IMR-90 (cell line): ENCODE data around the gene SENP2. TPM values are rescaled to one million over a fixed set of nuclear protein-coding genes. Genes with fewer than 3 reads are reported as not detected.
A peak's percentile ranks its signal among the peaks of the same experiment; 100 is the strongest.

Experiments
- ATAC-seq: fragments of 200-7000 bp; cut with Tn5 transposase; 2 replicates; pipeline ENCODE4 v1.9.1; 2020; ENCODE audit warnings: low read depth, mild to moderate bottlenecking, moderate library complexity
- BruUV-seq: library from RNA; stranded (reverse); fragments of 400-500 nt; replicated peaks from 2 replicates; lab custom pipeline; 2021; lab: Mats Ljungman, UMichigan
- CTCF ChIA-PET: fragments of 300-600 bp; formaldehyde crosslinking; extraction: SDS; loops from one replicate; lab custom pipeline; 2021; ENCODE audit warnings: antibody characterized with exemption; lab: Yijun Ruan, JAX
- POLR2A ChIA-PET: fragments of 300-600 bp; sonication (Branson Sonifier 250); formaldehyde crosslinking; loops from one replicate; lab custom pipeline; 2022; ENCODE audit warnings: antibody characterized with exemption; ENCODE audit not compliant: unreplicated experiment; lab: Charles Lee
- DNase-seq: peaks from one replicate; pipeline ENCODE4 v3.0.0; 2013
- H2AFZ ChIP-seq: replicated peaks from 2 replicates; pipeline ENCODE3; 2013; ENCODE audit warnings: low read length, mild to moderate bottlenecking; ENCODE audit not compliant: poor library complexity
- H2AK5ac ChIP-seq: 2 replicates; pipeline ENCODE4 v1.6.1; 2013; ENCODE audit warnings: low read depth, low read length, inconsistent platforms
- H2AK9ac ChIP-seq: replicated peaks from 2 replicates; pipeline ENCODE3; 2013; ENCODE audit warnings: mild to moderate bottlenecking, low read depth, low read length, moderate library complexity; ENCODE audit not compliant: poor library complexity
- H2BK120ac ChIP-seq: 2 replicates; pipeline ENCODE4 v1.6.1; 2013; ENCODE audit warnings: low read depth, low read length, inconsistent platforms
- H2BK15ac ChIP-seq: 3 replicates; pipeline ENCODE4 v1.6.1; 2013; ENCODE audit warnings: low read depth, low read length, inconsistent platforms
- H2BK20ac ChIP-seq: 2 replicates; pipeline ENCODE4 v1.6.1; 2013; ENCODE audit warnings: low read depth, mild to moderate bottlenecking, inconsistent platforms, low read length, moderate library complexity
- H2BK5ac ChIP-seq: 2 replicates; pipeline ENCODE4 v1.6.1; 2013; ENCODE audit warnings: mild to moderate bottlenecking, low read depth, low read length, inconsistent platforms; ENCODE audit not compliant: poor library complexity, severe bottlenecking
- H3K14ac ChIP-seq: replicated peaks from 2 replicates; pipeline ENCODE4 v1.6.1; 2013; ENCODE audit warnings: low read depth, low read length, inconsistent platforms
- H3K18ac ChIP-seq: 2 replicates; pipeline ENCODE4 v1.6.1; 2013; ENCODE audit warnings: low read depth, low read length, control low read depth
- H3K23ac ChIP-seq: 2 replicates; pipeline ENCODE4 v1.6.1; 2013; ENCODE audit warnings: low read depth, low read length, inconsistent platforms
- H3K27ac ChIP-seq: 2 replicates; pipeline ENCODE4 v1.5.1; 2013; ENCODE audit warnings: mild to moderate bottlenecking, control low read depth, low read length; ENCODE audit not compliant: insufficient read depth
- H3K27me3 ChIP-seq: 2 replicates; pipeline ENCODE4 v1.6.1; 2013; ENCODE audit warnings: low read length; ENCODE audit not compliant: control insufficient read depth, insufficient read depth
- H3K36me3 ChIP-seq: 2 replicates; pipeline ENCODE4 v1.6.1; 2013; ENCODE audit warnings: low read length, mixed read lengths; ENCODE audit not compliant: control insufficient read depth, insufficient read depth
- H3K4ac ChIP-seq: 2 replicates; pipeline ENCODE4 v1.6.1; 2013; ENCODE audit warnings: low read depth, low read length, inconsistent platforms
- H3K4me1 ChIP-seq: 2 replicates; pipeline ENCODE4 v1.6.1; 2013; ENCODE audit warnings: low read length, mixed read lengths; ENCODE audit not compliant: control insufficient read depth, insufficient read depth
- H3K4me2 ChIP-seq: 2 replicates; pipeline ENCODE4 v1.6.1; 2013; ENCODE audit warnings: low read depth, mild to moderate bottlenecking, control low read depth, low read length, moderate library complexity
- H3K4me3 ChIP-seq: 2 replicates; pipeline ENCODE4 v1.5.1; 2013; ENCODE audit warnings: low read depth, mild to moderate bottlenecking, control low read depth, low read length, moderate library complexity; ENCODE audit not compliant: insufficient read depth
- H3K56ac ChIP-seq: 2 replicates; pipeline ENCODE4 v1.6.1; 2013; ENCODE audit warnings: low read length, inconsistent platforms; ENCODE audit not compliant: insufficient read depth; ENCODE audit errors: extremely low read depth
- H3K79me1 ChIP-seq, 2 experiments: 2 replicates each; pipeline ENCODE4 v1.6.1; 2013; ENCODE audit warnings: low read length in 2 of 2, inconsistent platforms in 1 of 2, low read depth in 1 of 2
- H3K9ac ChIP-seq: 2 replicates; pipeline ENCODE4 v1.6.1; 2013; ENCODE audit warnings: low read depth, low read length, control low read depth
- H3K9me1 ChIP-seq: 2 replicates; pipeline ENCODE4 v1.6.1; 2013; ENCODE audit warnings: low read length, inconsistent platforms; ENCODE audit not compliant: insufficient read depth
- H3K9me3 ChIP-seq: 2 replicates; pipeline ENCODE4 v1.6.1; 2013; ENCODE audit warnings: low read length; ENCODE audit not compliant: control insufficient read depth, insufficient read depth
- H4K20me1 ChIP-seq: 2 replicates; pipeline ENCODE4 v1.6.1; 2013; ENCODE audit warnings: low read length, inconsistent platforms; ENCODE audit not compliant: insufficient read depth
- H4K5ac ChIP-seq: 2 replicates; pipeline ENCODE4 v1.6.1; 2013; ENCODE audit warnings: mild to moderate bottlenecking, low read depth, low read length, control low read depth
- H4K8ac ChIP-seq, 2 experiments: 2 replicates each; pipeline ENCODE4 v1.6.1; 2013; ENCODE audit warnings: low read depth in 2 of 2, low read length in 2 of 2, control low read depth in 1 of 2, inconsistent platforms in 1 of 2
- H4K91ac ChIP-seq: 2 replicates; pipeline ENCODE4 v1.6.1; 2013; ENCODE audit warnings: low read depth, low read length, inconsistent platforms; ENCODE audit not compliant: insufficient read depth
- MAZ ChIP-seq: IDR thresholded peaks from 2 replicates; pipeline ENCODE4 v1.6.1; 2012; ENCODE audit warnings: low read depth, mild to moderate bottlenecking, low read length, improper control_type of control experiment, moderate library complexity, borderline replicate concordance
- USF2 ChIP-seq: fragments of 150-350 bp; IDR thresholded peaks from 2 replicates; pipeline ENCODE4 v1.6.1; 2017; ENCODE audit warnings: mild to moderate bottlenecking, antibody characterized with exemption, low read length, low read depth
- WGBS, 2 experiments: methylation state at CpG; one replicate each; pipeline versions ENCODE4 v1.1.5 to v1.1.7; 2013; ENCODE audit warnings: missing lambda C conversion rate in 2 of 2; ENCODE audit not compliant: insufficient read length in 1 of 2; ENCODE audit errors: extremely low coverage in 2 of 2; 5-methylcytosine and 5-hydroxymethylcytosine counted together
- dilution Hi-C: fragments of 300-500 bp; cut with HindIII; formaldehyde crosslinking; loops from one replicate; pipeline ENCODE4 v1.14.3; 2018; ENCODE audit warnings: low sequenced_read_pairs; ENCODE audit not compliant: unreplicated experiment
- in situ Hi-C: fragments of 300-500 bp; cut with MboI; formaldehyde crosslinking; loops from 3 replicates; pipeline ENCODE4 v1.14.3; 2019; ENCODE audit warnings: low sequenced_read_pairs, inconsistent platforms, mixed read lengths
- intact Hi-C: fragments of 100-400 bp; cut with micrococcal nuclease; formaldehyde crosslinking; loops from 2 replicates; pipeline ENCODE4 v1.10.0; 2022
- polyA plus RNA-seq, 3 experiments: library from polyadenylated mRNA; depleted of rRNA; stranded (reverse); fragments of >200 nt; gene quantifications; 2 replicates each; pipeline ENCODE4 v1.2.3, GENCODE V29; 2012; ENCODE audit warnings: low replicate concordance in 1 of 3
- total RNA-seq: library from RNA; depleted of rRNA; stranded (reverse); fragments of >200 nt; gene quantifications from 2 replicates; pipeline ENCODE4 v1.2.3, GENCODE V29; 2012

Gene SENP2
- total and polyA plus RNA-seq, 2 of the 4 experiments (the other 2 are of a cell fraction) = 9.4 to 15.2 TPM

- H3K9me1 ChIP-seq = no peaks in the 10 kb centered on the region
- H2AK5ac ChIP-seq = no peak overlapping the region
- H3K9me3 ChIP-seq = no peaks in the 10 kb centered on the region
- H2BK15ac ChIP-seq = no peak overlapping the region
- H3K4me2 ChIP-seq = no peak overlapping the region
- H3K79me1 ChIP-seq = no peaks in the 10 kb centered on the region
- H3K27me3 ChIP-seq = peaks cover 12% of the 10 kb centered on the region
- POLR2A ChIA-PET = interaction anchor here (0.6 kb wide), 1 partner anchor 9 kb away, joined by 8 read pairs; the partner anchor contains the start of gene LIPH
- dilution Hi-C loops (no loop called here), intact Hi-C loops (no loop called here), in situ Hi-C loops (no loop called here)
- CTCF ChIA-PET = no interaction called here
- no peak overlapping the region for H4K5ac ChIP-seq
- no peak overlapping the region for H3K4ac ChIP-seq
- H3K23ac ChIP-seq = no peak overlapping the region
- ATAC-seq (no peak), DNase-seq (no peak)
- no peak overlapping the region for H4K91ac ChIP-seq
- no peaks in the 10 kb centered on the region for H3K36me3 ChIP-seq
- H3K18ac ChIP-seq = no peak overlapping the region
- no peaks in the 10 kb centered on the region for H4K20me1 ChIP-seq
- no peak overlapping the region for H3K27ac ChIP-seq
- no peak overlapping the region for H2BK5ac ChIP-seq
- no TSS peak for BruUV-seq
- H4K8ac ChIP-seq = no peak overlapping the region
- no CpG with 5 or more reads among the region's 8 CpGs for WGBS, 2 experiments
- H2AFZ ChIP-seq = no peak overlapping the region
- H2AK9ac ChIP-seq = no peak overlapping the region
- no peak overlapping the region for H3K4me3 ChIP-seq
- no peak overlapping the region for H3K56ac ChIP-seq
- H3K4me1 ChIP-seq = no peaks in the 10 kb centered on the region
- H3K9ac ChIP-seq = no peak overlapping the region
- H2BK20ac ChIP-seq = no peak overlapping the region
- TF ChIP-seq USF2 = peak; percentile 20; the same call in 1 of the 2 replicates
- no peak for TF ChIP-seq MAZ
- no peak overlapping the region for H3K14ac ChIP-seq
- no peak overlapping the region for H2BK120ac ChIP-seq
Observed at GRCh38 chr3:185561374-185561943, 24.6 kb upstream of the SENP2 start.
